Measurements from ENCODE around the gene USP43.
A peak's percentile ranks its signal among the peaks of the same experiment; 100 is the strongest.
"Not testable (repeated sequence)": the region's sequence is repeated elsewhere in the genome, so short reads cannot be mapped to it uniquely, and the experiment has no call there.

USP43 gene

DNA sequence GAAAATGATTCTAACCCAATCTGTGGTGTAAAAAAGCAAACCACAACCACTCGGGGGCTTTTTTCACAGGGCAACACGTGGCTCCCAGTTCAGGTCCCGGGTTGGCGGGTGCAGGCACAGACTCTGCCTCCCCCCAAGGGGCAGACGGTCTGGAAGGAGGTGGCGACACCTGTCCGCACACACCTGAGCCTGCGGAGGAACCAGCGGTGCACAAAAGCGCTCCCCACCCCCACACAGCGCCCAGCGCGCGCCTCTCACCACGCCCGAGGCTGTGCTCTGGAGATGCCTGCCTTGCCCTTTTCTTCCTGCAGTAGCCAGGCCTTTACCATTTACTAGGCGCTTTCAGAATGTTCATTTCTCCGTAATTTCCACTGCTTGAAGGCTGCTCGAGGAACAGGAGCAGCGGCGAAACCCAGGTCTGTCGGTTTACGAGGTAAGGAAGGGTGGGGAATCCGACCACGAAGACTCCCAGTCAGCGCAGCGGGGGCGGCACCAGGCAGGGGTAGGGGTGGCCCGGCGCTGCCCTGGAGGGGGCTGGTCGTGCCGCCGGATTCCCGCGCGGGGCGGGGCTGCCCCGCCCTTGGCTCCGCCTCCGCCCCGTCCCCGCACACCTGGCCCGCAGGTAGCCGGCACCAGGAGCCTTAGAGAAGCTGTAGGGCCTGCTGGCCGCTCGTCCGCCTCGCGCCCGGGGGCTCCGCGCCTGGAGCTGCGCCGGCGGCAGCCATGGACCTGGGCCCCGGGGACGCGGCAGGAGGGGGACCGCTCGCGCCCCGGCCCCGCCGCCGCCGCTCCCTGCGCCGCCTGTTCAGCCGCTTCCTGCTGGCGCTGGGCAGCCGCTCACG, at the start of gene USP43:
TSS of gene USP43 (plus strand) at position 608 of the 842 bp plus-strand sequence. CDS start at position 724, 116 bp downstream.
- peak in 1 of 2 donors; percentile 33 for ATAC-seq

DNA sequence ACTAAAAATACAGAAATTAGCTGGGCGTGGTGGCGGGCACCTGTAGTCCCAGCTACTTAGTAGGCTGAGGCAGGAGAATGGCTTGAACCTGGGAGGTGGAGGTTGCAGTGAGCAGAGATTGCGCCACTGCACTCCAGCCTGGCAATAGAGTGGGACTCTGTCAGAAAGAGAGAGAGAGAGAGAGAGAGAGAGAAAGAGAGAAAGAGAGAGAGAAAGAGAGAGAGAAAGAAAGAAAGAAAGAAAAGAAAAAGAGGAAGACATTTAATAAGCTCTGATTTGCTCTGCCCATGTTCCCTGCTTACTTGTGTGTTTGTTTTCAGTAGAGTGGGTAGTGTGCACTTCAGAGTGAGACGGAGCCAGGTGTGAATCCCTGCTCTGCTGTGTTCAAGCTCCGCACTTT, 47.7 kb upstream of the USP43 start:
- ATAC-seq, result not testable (repeated sequence)

DNA sequence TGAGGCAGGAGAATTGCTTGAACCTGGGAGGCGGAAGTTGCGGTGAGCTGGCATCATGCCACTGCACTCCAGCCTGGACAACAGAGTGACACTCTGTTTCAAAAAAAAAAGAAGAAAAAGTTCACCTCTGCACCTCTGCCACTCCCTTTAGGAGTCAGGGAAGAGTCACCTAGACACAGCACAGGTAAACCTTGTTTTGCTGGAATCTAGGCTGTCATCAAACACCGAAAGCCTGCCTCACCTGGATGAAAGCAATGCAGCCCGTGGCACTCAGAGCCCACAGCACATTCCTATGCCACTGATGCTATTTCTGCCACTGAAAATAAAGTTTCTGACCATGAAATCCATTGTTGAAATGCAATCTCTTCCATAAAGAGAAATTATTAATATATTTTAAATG, 46.7 kb upstream of the USP43 start:
- ATAC-seq, result no peak

DNA sequence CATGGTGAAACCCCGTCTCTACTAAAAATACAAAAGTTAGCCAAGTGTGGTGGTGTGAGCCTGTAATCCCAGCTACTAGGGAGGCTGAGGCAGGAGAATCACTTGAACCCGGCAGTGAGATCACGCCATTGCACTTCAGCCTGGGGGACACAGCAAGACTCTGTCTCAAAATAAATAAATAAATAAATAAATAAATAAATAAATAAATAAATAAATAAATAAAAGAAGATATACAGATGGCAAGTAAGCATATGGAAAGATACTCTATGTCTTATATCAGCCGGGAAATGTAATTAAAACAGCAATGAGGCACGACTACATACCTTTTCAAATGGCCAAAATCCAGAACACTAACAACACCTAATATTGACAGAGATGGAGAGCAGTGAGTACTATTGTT, 40.7 kb upstream of the USP43 start:
- not testable (repeated sequence) for ATAC-seq

DNA sequence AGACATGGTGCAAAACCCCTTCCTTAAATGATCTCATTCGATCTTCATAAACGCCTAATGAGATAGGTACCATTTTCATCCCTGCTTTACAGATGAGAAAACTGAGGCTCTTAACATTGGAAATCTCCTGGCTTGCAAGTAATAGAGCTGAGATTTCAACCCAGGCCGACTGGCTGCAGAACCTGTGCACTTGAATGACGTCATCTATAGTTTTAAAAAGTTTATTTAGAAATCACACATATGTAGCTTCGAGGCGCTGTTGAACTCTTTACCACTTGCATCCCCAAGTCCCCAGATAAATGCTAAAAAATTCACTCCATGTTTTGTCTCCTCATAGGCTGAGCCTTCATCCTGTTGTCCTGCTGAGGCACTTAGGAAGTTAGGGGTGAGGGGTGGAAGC, 38.9 kb upstream of the USP43 start:
- ATAC-seq, result no peak

DNA sequence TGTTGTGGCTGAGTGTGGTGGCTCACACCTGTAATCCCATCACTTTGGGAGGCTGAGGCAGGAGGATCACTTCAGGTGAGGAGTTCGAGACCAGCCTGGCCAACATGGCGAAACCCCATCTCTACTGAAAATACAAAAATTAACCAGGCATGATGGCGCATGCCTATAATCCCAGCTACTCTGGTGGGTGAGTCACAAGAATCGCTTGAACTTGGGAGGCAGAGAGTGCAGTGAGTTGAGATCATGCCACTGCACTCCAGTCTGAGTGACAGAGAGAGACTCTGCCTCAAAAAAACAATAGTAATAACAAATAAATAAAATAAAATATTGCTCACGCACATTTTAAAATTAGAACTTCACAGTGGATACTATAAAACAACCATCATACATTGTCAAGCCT, 38.3 kb upstream of the USP43 start:
- ATAC-seq, result not testable (repeated sequence)

DNA sequence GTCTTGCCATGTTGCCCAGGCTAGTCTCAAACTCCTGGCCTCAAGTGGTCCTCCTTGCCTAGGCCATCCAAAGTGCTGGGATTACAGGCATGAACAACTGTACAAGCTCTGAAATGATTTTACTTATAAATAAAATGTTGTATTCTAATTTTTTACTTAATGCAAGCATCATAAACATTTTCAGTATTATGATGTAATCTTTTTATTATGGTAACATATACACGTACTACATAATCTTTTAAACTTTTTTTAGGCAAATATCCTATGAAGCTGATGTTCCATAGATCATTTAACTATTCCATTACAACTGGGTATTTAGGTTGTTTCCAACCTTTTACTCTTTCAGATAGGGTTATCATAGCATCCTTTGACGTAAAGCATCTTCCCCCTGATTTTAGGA, 33.8 kb upstream of the USP43 start:
- no peak for ATAC-seq

DNA sequence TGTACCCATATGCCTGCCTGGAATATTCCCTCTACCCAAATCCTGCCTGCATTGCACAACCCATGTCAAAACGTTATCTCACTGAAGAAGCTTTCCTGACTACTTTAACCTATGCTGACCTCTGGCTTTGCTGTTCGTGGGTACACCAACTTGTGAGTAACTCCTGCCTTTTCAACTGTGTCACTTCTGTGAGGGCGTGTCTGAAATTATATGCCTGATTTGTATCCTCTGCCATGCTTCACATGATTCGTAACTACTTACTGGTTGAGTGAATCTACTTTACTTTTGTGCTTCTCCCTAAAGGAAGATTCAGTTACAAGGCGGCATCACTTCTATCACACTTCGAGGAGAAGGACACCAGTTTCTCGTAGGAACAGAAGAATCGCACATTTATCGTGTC, 33.3 kb upstream of the USP43 start:
- no peak for ATAC-seq

DNA sequence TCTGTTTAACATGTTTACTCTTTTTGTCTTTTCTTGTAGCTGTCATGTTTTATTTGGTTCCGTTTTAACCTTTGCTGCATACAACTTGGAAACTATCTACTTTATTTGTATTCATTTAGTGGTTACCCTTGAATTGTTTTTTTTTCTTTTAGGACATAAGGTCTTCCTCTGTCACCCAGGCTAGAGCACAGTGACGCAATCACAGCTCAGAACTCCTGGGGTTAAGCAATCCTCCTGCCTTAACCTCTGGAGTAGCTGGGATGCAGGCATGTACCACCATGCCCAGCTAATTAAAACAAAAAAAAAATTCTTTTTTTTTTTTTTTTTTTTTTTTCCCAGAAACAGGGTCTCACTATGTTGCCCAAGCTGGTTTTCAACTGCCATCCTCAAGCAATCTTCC, 29.8 kb upstream of the USP43 start:
- ATAC-seq, result no peak

- no peak for ATAC-seq
Measured at GRCh38 chr17:9622961-9623360, 22.4 kb upstream of the USP43 start.

DNA sequence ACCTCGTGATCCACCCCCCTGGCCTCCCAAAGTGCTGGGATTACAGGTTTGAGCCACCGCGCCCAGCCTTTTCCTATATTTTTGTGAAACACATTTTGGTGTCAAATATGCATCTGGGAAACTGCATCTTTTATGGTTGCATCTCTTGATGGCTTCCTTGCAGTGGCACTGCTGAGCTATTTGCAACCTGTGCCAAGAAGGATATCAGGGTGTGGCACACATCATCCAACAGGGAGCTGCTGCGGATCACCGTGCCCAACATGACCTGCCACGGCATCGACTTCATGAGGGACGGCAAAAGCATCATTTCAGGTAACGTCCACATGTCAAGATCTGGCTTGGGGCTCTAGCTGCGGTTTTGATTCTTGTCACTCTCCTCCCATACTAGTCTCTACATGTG, 16.8 kb upstream of the USP43 start:
- ATAC-seq, result no peak

DNA sequence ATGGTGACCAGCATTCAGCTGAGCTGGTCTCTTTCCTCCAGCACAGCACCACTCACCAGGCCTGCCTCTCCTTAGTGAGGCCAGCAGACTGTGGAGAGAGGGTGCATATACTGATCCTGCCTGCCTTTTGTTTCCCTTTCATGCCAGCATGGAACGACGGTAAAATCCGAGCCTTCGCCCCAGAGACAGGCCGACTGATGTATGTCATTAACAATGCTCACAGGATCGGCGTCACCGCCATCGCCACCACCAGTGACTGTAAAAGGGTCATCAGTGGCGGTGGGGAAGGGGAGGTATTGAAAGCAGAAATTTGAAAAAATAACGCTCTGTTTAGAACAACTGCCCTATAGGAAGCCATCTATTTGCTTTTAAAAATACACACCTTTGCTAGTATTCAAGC, 12.6 kb upstream of the USP43 start:
- no peak for ATAC-seq

- ATAC-seq, result no peak
Measured at GRCh38 chr17:9635340-9635739, 10.0 kb upstream of the USP43 start.

DNA sequence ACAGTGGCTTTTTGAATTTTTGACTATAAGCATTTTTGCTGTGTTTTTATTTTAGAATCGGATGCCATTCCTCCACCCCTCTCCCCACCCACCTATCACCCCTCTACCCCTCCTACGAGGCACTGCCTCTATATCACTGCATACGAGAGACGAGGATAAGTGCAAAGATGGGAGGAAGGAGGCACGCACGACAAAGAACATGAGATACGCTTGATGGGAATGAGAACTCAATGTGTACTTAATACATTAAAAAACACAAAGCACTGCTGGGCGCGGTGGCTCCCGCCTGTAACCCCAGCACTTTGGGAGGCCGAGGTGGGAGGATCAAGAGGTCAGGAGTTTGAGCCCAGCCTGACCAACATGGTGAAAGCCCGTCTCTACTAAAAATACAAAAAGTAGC, 8.8 kb upstream of the USP43 start:
- no peak for ATAC-seq

DNA sequence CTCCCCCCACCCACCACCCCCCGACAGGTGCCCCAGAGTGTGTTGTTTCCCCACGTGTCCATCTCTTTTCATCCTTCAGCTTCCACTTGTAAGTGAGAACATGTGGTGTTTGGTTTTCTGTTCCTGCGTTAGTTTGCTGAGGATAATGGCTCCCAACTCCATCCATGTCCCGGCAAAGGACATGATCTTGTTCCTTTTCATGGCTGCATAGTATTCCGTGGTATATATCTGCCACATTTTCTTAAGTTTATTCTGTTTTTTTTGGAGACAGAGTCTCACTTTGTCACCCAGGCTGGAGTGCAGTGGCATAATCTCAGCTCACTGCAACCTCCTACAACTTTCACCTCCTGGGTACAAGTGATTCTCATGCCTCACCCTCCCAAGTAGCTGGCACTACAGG, 4.9 kb upstream of the USP43 start:
- ATAC-seq, result not testable (repeated sequence)

- no peak for ATAC-seq
Measured at GRCh38 chr17:9643611-9644010, 1.7 kb upstream of the USP43 start.

- no peak for ATAC-seq
Measured at GRCh38 chr17:9645851-9646545, 681 bp downstream of the USP43 start.

- no peak for ATAC-seq
Measured at GRCh38 chr17:9646546-9646885, 1.2 kb downstream of the USP43 start.

DNA sequence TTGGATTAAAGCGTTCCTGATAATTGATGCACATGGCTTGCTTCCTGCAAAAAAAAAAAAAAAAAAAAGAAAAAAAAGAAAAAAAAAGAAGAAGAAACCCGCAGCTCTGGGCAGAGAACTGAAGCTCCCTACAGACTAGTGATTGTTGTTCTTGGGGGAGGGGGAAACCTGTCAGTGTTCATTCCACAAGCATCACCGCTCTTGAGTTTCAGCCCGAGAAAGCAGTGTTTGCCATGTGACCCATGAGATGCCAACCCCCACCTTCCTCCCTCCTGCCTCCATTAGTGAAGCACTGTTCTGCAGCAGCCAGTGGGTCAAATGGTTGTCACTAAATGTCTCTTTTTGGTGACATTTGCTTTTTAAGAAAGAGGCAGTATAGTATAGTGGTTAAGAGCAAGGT, 1.7 kb downstream of the USP43 start:
- no peak for ATAC-seq

DNA sequence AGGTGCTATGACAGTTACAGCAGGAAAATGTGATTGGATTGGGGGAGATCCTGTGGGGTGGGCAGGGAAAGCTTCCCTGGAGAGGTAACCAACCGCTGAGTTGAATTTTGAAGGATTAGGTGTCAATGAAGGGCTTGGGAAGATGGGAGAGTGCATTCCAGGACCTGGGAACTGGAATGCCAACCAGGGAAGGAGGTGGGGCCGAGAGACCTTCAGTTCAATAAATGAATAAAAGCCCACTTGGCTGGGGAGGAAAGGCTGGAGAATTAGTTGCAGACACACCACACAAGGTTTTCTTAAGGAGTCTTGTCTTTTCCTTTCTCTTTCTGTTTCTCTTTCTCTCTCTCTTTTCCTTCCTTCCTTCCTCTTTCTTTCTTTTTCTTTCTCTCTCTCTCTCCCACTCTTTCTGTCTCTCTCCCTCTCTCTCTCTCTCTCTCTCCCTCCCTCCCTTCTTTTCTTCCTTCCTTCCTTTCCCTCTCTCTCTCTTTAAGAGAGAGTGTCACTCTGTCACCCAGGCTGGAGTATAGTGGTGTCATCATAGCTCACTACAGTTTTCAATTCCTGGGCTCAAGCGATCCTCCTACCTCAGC, 3.3 kb downstream of the USP43 start:
- ATAC-seq, result no peak

DNA sequence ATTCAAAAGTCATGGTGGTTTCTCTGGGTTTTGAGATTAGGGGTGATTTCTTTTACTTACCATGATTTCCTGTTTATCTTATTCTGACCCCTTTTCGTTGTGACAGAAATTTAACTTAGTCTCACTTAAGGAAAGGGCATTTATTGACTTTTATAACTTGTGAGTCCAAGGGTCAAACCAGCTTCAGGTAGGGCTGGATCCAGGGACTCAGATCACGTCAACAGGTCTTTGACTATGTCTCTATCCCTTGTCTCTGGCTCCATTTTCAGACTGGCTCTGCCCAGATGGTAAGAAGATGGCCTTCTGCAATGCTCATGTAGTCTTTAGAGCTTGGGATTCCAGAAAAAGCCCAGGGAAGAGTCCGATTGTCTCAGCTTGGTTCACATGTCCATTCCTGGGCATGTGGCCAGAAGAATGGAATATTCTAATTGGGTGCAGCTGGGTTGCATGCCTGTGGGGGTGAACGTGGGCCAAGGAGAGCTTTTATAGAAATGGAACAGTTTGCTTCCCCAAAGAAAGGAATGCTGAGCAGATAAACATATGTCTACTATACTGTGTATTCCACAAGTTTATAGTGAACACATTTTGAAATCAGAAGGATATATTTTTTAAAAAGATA, 13.4 kb downstream of the USP43 start:
- ATAC-seq, result no peak

GRCh38 chr17:9661027-9661426, 15.7 kb downstream of the USP43 start:
- ATAC-seq, result no peak

- not testable (repeated sequence) for ATAC-seq
Measured at GRCh38 chr17:9663511-9663910, 18.2 kb downstream of the USP43 start.
